A549 treated with AZD9567 at 1 μM for 4 hours (cell line): ENCODE results near the gene EN1. TPM values are rescaled to one million over a fixed set of nuclear protein-coding genes. Genes with fewer than 3 reads are reported as not detected.

Experiments
- total RNA-seq: library from RNA; stranded (reverse); fragments of 200-300 nt; extraction: Qiagen RNA extraction; gene quantifications from 5 replicates; pipeline ENCODE4 v1.2.3, GENCODE V29; 2022; ENCODE audit not compliant: insufficient read depth

EN1 gene
- total RNA-seq, result 0.61 to 0.86 TPM (median 0.69 TPM) in 4 of 5 replicates, not detected in the other

GRCh38 chr2:118846953-118847761 lies at the start of gene EN1:
Gene EN1, minus strand, starts transcription at chr2:118847648. Its CDS starts 481 bp downstream, at chr2:118847167.

Other genes with a start within 250 kb of the EN1 start
- 0.06 to 0.23 TPM in 2 of 5 replicates, not detected in the others for gene MARCO, start 94.5 kb upstream of the EN1 start, total RNA-seq